ENCODE measurements around the gene CHMP4B.

DNA sequence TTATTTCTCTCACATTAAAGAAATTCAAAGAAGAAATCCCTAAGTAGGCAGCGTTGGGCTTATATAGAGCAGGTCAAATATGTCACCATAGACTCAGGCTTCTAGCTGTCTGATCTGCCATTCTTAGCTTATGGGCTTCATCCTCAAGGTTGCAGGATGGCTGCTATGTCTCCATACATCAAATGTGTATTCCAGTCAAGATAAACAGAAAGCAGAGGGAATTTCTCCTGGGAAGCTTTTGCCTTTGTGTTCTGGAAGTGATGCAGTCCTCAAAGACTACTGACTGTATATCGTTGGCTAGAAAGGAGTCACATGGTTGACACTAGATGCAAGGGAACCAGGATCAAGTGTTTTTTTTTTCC, 43.4 kb upstream of the CHMP4B start:
- TF ChIP-seq EZH2 (optimal IDR thresholded peaks at IDR 0.05; ENCODE audit: low read depth, low read length) (no peak), CTCF (IDR thresholded peaks at IDR 0.05; ENCODE audit: low read length) (no peak), EZH2phosphoT487 (IDR thresholded peaks at IDR 0.05; ENCODE audit: low read length) (no peak)
